ENCODE results near the gene LRIG1. TPM values are rescaled to one million over a fixed set of nuclear protein-coding genes. Genes with fewer than 3 reads are reported as not detected.

LRIG1 gene
- total RNA-seq, 1 donor: 14.1 TPM

DNA sequence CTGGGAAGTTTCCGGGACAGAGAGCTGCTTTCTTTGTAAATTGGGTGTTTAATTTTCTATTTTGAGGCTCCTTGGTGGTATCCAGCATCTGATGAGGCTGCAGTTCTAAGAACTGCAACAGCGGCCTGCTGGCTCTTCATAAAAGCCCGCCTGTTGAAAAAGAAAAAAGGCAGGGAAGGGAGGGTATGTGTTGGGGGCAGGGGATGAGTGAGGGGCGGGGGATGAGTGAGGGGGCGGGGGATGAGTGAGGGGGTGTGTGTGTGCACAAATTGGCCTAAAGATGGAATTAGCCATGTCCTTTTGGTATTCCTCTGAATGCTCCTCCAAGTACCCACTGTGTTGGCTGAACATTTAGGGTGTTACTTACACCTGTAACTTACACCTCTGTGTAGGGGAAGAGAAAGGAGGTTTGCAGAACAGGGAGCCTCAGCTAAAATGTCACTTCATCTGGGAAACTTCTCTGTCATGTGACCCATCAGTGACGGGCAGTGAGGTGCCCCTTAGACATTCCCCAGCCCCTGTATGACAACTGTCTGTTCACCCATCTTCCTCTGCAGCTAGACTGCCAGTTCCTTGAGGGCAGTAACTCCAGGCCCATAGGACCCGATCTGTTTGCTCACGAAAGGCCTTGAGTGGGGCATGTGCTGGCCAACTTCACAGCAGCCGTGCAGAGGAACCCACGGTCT is 57.6 kb downstream of the LRIG1 start:
- peak overlapping the region; percentile 83 for H3K27ac ChIP-seq (ENCODE audit: low read depth, low read length)
- no peaks in the 10 kb centered on the region for H3K79me2 ChIP-seq (ENCODE audit: insufficient read depth, low read length)
- no peaks in the 10 kb centered on the region for H3K9me3 ChIP-seq (ENCODE audit: low read depth, low read length)
- peak overlapping the region; percentile 72 for H3K4me2 ChIP-seq (ENCODE audit: insufficient read depth, low read length)
- DNase-seq (ENCODE audit: insufficient read length, low spot score, missing footprints): no peak
- H3K27me3 ChIP-seq (ENCODE audit: insufficient read depth, low read length): no peaks in the 10 kb centered on the region
- no peaks in the 10 kb centered on the region for H3K36me3 ChIP-seq (ENCODE audit: insufficient read depth, low read length)
- H3K4me3 ChIP-seq (ENCODE audit: insufficient read depth, low read length): no peak overlapping the region
- H3K4me1 ChIP-seq (ENCODE audit: insufficient read depth, low read length): peaks cover 30% of the 10 kb centered on the region
- no peaks in the 10 kb centered on the region for H4K20me1 ChIP-seq (ENCODE audit: insufficient read depth, low read length)
- peak overlapping the region; percentile 74 for H2AFZ ChIP-seq (ENCODE audit: low read length)
- TF ChIP-seq, protein P1, sequence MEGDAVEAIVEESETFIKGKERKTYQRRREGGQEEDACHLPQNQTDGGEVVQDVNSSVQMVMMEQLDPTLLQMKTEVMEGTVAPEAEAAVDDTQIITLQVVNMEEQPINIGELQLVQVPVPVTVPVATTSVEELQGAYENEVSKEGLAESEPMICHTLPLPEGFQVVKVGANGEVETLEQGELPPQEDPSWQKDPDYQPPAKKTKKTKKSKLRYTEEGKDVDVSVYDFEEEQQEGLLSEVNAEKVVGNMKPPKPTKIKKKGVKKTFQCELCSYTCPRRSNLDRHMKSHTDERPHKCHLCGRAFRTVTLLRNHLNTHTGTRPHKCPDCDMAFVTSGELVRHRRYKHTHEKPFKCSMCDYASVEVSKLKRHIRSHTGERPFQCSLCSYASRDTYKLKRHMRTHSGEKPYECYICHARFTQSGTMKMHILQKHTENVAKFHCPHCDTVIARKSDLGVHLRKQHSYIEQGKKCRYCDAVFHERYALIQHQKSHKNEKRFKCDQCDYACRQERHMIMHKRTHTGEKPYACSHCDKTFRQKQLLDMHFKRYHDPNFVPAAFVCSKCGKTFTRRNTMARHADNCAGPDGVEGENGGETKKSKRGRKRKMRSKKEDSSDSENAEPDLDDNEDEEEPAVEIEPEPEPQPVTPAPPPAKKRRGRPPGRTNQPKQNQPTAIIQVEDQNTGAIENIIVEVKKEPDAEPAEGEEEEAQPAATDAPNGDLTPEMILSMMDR (IDR thresholded peaks at IDR 0.05; ENCODE audit: extremely low read depth, low read depth, low read length): no peak

DNA sequence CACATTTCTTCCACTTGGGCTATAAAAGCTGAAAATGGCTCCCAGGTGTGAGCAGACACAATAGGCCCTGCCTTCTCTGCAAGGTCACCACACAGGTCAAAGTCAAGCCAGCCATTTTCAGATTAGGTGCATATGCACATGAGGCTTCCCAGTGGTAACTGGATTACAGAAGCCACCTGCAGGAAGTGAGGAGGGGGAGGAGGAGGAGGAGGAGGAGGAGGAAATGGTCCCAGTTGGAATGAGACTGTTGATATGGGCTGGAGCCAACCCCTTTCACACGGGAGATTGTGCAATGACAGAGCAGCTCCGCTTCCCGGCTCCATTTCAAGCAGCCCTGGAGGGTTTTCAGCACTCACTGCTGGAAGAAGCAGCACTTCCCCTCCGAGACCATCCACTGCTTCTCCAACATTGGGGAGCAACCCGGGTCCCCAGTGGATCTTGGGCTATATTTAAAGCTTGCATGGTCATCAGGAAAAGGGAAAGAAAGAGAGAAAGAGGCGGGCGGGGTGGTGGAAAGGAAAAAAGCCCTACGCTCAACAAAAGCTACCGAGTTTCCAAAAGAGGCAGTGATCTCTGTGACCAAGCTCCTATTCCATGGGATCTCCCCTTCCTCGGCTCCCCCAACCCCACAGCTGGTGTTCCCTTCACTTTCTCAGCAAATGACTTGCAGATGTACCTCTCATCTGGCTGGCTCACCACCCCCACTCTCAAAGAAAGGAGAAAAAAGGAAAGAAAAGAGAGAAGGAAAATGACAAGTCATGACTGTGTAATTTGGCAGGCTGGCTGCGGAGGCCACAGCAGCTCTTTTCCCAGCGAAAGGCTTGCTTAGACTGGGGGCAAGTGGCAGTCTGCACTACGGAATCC is 58.3 kb downstream of the LRIG1 start:
- Histone ChIP-seq H3K27ac (ENCODE audit: low read depth, low read length) (peak overlapping the region; percentile 83), H3K36me3 (ENCODE audit: insufficient read depth, low read length) (no peaks in the 10 kb centered on the region), H3K4me2 (ENCODE audit: insufficient read depth, low read length) (peak overlapping the region; percentile 72), H2AFZ (ENCODE audit: low read length) (peak overlapping the region; percentile 74), H3K4me3 (ENCODE audit: insufficient read depth, low read length) (peak overlapping the region; percentile 55), H3K27me3 (ENCODE audit: insufficient read depth, low read length) (no peaks in the 10 kb centered on the region), H3K79me2 (ENCODE audit: insufficient read depth, low read length) (no peaks in the 10 kb centered on the region), H3K9me3 (ENCODE audit: low read depth, low read length) (no peaks in the 10 kb centered on the region), H3K4me1 (ENCODE audit: insufficient read depth, low read length) (peaks cover 30% of the 10 kb centered on the region), H4K20me1 (ENCODE audit: insufficient read depth, low read length) (no peaks in the 10 kb centered on the region)
- TF ChIP-seq, protein P1 (IDR thresholded peaks at IDR 0.05; ENCODE audit: extremely low read depth, low read depth, low read length): no peak
- peak; percentile 83 for DNase-seq (ENCODE audit: insufficient read length, low spot score, missing footprints)

DNA sequence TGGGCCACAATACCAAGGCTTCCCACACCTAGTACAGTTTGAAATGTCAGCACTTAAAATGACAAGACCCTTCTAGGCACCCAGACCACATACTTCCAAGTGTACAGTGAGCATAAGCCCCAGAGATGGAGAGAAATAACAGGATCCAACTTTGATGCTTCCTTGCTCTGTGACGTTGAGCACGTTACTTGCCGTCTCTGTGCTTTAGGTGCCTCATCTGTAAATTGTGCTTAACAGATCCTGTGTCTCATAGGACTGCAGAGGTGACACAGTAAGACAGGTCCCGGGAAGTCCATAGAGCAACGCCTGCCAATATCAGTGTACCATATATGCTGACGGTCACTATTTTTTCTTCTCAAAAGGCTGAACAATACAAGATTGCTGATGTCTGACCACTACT is 59.1 kb downstream of the LRIG1 start:
- no peaks in the 10 kb centered on the region for H3K79me2 ChIP-seq (ENCODE audit: insufficient read depth, low read length)
- no peaks in the 10 kb centered on the region for H3K27me3 ChIP-seq (ENCODE audit: insufficient read depth, low read length)
- peak overlapping the region; percentile 12 for H3K4me3 ChIP-seq (ENCODE audit: insufficient read depth, low read length)
- peak overlapping the region; percentile 50 for H3K4me2 ChIP-seq (ENCODE audit: insufficient read depth, low read length)
- peak overlapping the region; percentile 83 for H3K27ac ChIP-seq (ENCODE audit: low read depth, low read length)
- H4K20me1 ChIP-seq (ENCODE audit: insufficient read depth, low read length): no peaks in the 10 kb centered on the region
- TF ChIP-seq, protein P1 (IDR thresholded peaks at IDR 0.05; ENCODE audit: extremely low read depth, low read depth, low read length): no peak
- H3K9me3 ChIP-seq (ENCODE audit: low read depth, low read length): no peaks in the 10 kb centered on the region
- H2AFZ ChIP-seq (ENCODE audit: low read length): peak overlapping the region; percentile 63
- peaks cover 30% of the 10 kb centered on the region for H3K4me1 ChIP-seq (ENCODE audit: insufficient read depth, low read length)
- H3K36me3 ChIP-seq (ENCODE audit: insufficient read depth, low read length): no peaks in the 10 kb centered on the region
- no peak for DNase-seq (ENCODE audit: insufficient read length, low spot score, missing footprints)

DNA sequence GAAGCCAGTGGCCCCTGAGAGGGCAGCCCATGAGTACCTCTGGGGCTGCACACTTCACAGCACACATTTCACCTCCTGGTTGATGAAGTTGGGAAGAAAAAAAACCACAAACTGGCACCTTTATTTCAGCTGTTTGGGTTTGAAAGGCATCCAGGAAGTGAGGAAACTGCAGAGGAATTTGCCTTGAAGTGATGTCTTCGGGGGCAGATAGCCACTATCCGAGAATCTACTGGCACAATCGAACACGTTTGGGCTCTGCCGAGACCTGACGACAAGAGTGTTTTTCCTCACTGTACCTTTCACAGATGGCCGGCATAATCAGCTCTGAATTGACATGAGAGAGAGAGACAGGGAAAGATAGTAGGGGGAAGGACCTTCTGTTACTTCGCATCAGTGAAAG is 59.7 kb downstream of the LRIG1 start:
- Histone ChIP-seq H3K36me3 (ENCODE audit: insufficient read depth, low read length) (no peaks in the 10 kb centered on the region), H2AFZ (ENCODE audit: low read length) (peak overlapping the region; percentile 63), H3K4me1 (ENCODE audit: insufficient read depth, low read length) (peaks cover 30% of the 10 kb centered on the region), H3K4me2 (ENCODE audit: insufficient read depth, low read length) (peak overlapping the region; percentile 50), H3K79me2 (ENCODE audit: insufficient read depth, low read length) (no peaks in the 10 kb centered on the region), H3K27ac (ENCODE audit: low read depth, low read length) (peak overlapping the region; percentile 83), H3K4me3 (ENCODE audit: insufficient read depth, low read length) (peak overlapping the region; percentile 12), H4K20me1 (ENCODE audit: insufficient read depth, low read length) (no peaks in the 10 kb centered on the region), H3K9me3 (ENCODE audit: low read depth, low read length) (no peaks in the 10 kb centered on the region), H3K27me3 (ENCODE audit: insufficient read depth, low read length) (no peaks in the 10 kb centered on the region)
- peak; percentile 80 for DNase-seq (ENCODE audit: insufficient read length, low spot score, missing footprints)
- TF ChIP-seq, protein P1 (IDR thresholded peaks at IDR 0.05; ENCODE audit: extremely low read depth, low read depth, low read length): no peak

All from osteoblast (primary cell).